ENCODE results near the gene PEAK1.

The PEAK1 gene

DNA sequence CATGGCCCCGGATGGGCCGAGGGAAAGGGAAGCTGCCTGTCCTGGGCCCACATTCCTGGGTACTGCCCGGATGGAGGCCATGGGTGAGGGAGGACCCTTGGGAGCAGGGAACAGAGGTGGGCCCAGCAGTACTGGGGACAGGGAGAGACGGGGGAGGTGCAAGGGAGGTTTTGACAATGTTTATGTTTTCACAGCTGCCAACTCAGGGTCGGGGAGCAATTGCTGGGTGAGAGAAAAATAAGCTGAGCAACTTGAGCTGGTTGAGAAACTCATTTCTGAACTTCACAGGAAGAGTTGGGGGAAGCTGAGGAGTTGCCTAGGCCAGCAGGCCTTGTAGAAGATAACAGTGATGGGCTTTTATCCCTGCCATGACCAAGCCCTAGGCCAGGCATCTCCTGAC is 337.9 kb downstream of the PEAK1 start:
- no peak for DNase-seq

DNA sequence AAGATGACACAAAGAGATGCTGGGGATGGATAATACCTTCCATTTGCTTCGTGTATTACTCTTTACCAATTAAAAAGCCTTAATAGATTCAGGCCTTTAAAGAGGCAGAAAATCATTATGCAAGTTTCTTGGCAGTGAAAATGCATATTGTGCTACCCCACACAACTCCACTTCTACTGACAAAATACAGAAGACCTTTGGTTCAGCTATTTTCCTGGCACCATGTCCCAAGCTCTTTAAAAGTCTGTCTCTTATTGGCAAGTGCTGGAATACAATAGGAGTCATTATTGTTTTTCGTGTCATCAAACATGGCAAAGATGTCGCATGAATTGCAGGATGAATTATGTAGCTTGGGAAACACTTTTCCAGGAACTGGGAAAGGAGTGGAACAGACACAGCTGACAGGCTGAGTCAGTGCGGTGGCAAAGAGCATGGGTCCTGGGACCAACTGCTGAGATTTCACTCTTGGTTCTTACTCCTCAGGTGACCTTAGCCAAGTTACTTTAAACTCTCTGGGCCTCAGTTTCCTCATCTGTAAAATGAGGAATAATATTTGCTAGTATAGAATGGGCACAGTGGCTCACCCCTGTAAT is 343.5 kb downstream of the PEAK1 start:
- no peak for DNase-seq

DNA sequence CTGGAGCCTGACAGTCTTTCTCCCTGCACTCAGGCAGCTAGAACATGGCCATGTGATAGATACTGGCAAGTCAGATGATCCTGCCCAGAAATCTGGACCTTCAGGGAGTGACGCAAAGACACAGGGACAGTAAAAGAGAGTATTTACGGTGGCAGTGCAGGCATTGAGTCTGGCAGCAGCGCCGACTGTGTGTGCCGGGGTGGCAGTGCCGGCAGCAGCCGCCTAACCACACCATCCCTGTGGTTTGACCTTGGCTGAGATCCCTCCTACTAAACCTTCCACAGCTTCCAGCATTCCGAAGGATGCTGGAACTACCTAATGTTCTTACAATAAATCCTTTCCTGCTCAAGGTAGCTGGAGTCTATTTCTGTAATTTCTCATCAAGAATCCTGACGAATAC is 344.4 kb downstream of the PEAK1 start:
- no peak for DNase-seq

DNA sequence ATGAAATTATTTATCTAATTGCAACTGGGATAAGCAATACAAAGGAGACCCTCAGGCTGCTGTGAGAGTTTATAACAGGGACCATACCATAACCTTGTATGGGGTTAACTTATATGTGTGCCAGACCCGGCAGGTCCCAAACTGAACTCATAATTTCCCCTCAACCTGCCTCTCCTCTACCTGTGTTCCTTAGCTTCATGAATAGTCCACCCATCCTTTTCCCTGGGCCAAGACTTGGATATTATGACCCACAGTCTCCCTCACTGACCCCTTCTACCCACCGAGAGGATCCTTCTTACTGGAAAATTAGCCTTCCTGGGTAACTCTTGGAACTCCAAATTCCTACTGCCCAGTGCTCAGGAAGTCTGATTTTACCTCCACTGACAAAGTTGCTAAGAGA is 345.6 kb downstream of the PEAK1 start:
- DNase-seq = no peak

DNA sequence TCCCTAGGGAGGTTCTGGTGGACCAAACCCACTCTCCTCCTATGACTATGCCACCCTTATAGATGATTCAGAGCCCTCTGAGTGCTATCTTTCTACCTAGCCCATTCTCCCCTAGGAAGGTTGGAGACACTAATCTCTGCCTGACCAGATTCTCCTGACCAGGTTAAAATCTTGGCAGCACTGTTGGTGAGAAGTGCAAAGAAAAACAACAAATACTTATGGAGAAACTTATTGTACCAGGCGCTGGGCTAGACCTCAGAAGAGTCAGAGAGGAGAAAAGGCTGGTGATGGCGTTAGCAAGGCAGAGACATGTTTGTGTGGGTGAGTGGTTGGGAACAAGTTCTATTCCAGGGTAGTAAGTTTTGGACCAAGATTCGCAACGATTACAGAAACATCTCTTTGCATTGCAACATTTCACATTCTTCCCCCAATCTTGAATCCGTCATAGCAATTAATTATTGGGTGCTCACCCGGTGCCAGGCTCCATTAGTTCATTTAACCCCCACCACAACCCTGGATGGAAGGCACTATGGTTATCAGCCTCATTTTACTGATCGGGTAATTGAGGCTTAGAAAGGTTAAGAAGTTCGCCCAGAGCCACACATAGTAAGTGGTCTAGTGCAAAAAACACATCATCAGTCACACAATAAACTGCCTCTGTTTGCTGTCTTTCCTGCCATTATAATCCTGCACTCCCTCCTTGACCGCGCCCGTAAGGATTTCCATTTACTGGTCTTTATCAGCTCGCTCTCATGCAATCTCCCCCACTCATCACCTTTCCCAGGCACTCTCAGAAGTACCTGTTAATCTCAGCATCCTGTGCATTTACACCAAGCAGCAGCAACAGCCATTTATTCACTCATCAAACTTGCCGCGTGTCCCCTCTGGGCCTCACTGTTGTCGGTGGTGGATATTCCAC is 348.3 kb downstream of the PEAK1 start:
- no peak for DNase-seq

DNA sequence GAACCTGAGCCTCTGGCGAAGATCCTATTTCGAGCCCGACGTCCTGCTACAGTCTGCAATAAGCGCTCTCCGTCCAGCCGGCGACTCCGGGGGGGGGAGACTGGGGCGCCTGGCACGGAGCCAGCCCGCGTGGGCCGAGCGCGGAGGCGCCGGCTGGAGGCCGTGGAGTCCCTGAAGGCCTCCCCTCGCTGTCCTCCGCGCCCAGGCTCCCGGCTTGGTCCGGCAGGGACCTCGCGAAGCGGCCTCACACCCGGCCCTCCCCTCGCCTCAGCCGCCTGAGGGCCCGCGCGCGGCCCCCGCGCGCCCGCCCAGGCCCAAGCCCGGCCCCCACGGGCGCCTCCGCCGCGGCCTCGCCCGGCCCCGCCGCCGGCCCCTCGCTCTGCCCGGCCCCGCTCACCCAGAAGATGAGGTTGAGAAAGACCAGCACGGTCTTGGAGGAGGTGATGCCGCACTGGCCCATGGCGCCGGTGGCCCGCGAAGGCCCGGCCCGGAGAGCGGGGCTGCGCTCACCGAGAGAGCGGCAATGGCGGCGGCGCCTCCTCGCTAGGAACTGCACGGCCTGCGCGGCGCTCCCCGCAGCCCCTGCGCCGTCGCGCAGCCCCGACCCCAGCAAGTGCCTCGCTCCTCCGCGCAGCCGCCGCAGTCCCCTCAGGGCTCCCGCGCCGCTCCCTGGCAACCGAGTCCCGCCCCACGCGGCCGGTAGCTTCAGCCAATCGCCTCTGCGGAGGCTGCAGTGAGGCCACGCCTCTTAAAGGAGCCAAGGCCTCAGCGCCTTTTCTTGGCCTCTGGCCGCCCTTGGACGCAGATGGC is 349.2 kb downstream of the PEAK1 start, which contains the start of gene TSPAN3:
TSS of gene TSPAN3 (minus strand) at position 615 of the 810 bp plus-strand sequence. CDS start at position 460, 155 bp downstream.
- DNase-seq = peak; percentile 86

DNA sequence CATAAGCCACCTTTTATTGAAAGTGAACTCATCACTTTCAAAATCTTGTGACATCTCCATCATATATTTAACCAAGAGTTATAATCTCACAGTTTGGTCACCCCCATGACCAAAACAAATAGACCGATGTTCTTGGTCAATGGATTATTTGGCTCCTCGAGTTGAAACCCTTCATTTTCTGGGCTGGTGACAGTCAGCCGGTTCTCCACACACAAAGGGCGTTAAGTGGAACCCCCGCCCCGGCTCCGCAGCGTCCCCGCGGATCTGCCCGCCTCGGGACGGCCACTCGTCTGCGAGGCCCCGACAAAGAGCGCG is 349.8 kb downstream of the PEAK1 start:
- DNase-seq = no peak

DNA sequence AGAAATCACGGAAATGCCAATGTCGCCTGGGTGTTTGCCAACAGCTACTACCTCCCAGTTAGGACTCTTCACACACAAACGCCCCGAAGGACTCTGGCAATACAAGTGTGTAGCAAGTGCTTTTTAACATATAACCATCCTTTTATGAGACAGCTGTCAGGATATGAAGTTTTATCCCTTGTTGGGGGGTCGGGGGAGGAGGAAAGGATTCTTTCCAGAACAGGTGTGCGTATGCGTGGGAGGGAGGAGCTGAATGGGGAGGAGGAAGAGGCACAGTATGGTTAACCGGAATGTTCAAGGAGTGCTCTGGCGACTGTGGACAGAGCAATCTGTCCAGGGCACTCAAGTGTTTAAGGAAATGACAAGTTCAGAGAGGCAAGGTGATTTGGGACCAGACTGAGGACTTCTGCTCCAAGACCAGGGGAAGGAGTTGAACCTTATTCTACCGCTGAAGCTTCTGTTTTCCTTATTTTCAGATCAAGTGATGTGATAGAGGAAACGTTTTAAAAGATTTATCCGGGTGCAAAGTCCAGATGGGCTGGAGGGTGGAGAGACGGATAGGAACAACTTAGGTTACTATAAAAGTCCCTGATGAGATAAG is 350.3 kb downstream of the PEAK1 start:
- no peak for DNase-seq

DNA sequence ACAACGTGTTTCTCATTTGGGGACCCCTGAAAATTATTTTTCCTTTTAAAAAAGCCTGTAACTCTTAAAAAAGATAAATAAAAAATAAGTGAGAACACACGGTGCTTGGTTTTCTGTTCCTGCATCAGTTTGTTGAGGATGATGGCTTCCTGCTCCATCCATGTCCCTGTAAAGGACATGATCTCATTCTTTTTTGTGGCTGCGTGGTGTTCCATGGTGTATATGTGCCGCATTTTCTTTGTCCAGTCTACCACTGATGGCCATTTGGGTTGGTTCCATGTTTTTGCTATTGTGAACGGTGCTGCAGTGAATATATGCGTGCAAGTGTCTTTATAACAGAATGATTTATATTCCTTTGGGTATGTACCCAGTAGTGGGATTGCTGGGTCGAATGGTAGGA is 351.3 kb downstream of the PEAK1 start:
- DNase-seq = no peak

DNA sequence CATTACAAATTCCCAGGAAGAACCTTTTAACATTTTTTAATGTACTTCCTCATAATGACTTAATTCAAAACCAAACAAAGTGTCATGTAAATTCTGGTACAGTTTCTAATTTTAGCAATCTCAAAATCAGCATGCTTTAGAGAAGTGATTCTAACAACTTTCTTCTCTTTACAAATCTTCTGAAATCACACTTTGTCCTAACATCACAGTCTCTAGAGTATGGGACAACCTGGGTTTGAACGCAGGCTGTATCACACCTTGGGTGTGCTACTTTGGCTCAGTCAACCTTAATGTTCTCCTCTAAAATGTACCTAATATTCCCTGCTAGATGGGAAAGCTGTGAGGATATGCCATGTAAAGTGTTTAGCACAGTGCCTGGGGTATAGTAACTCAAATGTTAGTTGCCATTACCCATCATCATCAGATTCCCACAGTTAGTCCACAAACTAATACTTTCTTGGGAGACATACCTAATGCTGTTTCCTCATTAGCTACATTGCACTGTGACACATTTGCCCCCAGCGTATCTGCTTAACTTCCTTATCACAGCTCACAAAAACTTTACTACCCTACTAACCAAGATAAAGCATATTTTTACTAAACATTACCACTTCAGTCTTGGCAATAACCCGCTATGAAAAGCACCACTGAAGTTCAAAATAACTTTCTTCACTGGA is 352.1 kb downstream of the PEAK1 start:
- peak; percentile 75 for DNase-seq

DNA sequence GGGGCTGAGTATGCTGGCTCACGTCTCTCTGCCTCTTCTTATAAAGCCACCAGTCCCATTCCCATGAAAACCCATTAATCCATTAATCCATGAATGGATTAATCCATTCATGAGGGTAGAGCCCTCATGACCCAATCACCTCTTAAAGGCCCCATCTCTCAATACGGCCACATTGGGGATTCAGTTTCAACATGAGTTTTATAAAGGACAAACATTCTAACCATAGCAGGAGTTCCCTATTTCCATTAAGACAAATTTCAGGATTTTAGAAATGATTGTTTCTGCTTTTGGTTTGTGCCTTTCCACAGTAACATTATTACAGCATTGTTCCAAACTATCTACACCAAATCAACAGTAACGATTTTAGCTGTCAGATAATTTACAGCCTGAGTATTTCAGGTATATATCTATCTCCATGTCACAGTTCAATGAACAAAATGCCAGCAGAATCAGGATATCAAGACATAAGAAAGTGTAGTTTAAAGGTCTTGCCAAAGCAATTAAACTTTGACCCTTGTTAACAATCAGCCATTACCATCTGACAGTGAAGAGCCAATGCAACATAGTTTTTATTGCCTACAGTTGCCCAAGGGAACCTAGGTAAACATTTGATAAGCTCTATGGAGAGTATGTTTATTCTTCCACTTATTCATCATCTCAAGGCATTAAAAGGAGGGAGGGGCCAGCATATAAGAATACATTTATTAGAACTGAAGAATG is 352.8 kb downstream of the PEAK1 start:
- DNase-seq = peak; percentile 17

DNA sequence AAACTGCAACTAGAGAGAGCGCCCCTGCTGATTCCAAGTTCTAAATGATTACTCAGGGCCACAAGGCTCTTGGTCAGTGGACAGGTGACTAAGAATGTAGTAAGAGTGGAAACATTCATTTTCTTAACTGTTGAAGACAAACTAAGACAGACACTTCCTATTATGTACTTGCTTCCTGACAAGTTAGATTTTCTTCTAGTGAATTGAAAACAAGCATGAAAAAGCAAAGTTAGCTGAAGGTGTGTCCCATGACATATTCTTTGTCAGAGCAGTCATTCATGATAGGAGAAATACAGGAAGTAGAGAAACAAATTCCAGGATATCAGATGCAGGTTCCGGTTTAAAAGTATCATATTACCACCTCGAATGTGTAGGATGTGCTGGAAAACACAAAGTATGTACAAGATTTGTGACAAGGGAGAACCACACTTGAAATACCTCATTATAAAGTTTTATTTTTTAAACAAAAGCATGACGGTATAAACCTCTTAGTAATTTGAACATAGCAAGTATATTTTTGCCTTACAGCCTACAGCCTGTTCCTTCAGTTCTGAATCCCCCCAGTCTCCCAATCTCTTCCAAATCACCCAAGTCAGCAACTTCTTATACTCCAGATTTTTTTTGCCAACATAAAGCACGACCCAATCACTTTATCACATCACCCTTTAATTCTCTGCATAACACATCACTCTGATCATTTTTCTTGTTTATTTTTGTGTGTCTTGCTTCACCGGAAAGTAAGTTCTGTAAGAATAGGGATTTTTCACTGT is 355.2 kb downstream of the PEAK1 start:
- DNase-seq = no peak

DNA sequence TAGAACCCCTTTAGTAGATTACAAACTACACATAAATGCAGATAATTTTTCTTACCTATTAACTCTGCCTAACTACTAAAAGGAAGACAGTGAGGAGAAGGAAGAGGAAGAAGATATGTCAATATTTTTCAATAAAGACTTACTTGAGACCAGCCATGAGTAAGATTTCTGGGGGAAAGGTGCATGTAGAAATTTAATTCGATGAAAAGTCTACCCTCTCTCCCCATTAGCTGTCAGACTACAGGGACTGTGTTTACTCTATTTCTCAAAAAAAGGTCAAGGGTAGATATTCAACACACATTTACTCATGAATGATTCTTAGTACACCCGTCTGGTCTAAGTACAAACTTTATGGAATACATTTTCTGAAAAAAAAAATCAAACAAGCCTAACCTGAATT is 355.8 kb downstream of the PEAK1 start:
- DNase-seq = no peak

DNA sequence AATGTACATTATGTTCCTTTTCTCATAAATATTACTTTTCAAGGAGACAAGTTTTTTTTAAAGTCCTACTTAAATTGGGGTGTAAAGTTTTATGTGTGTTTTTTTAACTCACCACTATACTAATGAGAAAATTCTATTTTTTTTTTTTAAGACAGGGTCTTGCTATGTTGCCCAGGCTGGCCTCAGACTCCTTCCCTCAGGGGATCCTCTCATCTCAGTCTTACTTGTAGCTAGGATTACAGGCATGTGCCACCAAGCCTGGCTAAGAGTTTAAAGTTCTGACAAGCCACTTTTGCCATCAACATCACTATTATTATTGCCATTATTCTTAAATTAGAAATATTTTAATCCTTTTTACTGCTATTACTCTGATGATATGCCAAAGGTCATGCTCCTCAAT is 356.7 kb downstream of the PEAK1 start:
- no peak for DNase-seq

DNA sequence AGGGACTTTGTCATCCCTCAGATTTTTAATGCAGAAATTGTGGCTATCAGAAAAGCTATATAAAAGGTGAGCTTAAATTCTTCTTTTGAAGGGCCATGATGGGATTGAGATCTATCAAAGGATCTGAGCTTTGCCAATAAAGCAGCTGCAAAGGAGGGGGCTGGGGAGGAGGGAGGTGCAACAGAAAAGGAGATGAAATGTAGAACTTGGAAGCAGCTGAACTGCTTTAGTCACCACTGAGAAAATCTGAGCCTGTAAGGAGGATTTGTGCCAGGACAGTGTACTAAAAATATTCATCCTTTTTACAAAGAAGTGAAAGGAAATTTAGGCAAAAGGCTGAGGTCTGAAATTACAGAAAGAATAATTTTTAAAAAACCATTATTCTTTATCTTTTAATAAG is 359.4 kb downstream of the PEAK1 start:
- DNase-seq = no peak

DNA sequence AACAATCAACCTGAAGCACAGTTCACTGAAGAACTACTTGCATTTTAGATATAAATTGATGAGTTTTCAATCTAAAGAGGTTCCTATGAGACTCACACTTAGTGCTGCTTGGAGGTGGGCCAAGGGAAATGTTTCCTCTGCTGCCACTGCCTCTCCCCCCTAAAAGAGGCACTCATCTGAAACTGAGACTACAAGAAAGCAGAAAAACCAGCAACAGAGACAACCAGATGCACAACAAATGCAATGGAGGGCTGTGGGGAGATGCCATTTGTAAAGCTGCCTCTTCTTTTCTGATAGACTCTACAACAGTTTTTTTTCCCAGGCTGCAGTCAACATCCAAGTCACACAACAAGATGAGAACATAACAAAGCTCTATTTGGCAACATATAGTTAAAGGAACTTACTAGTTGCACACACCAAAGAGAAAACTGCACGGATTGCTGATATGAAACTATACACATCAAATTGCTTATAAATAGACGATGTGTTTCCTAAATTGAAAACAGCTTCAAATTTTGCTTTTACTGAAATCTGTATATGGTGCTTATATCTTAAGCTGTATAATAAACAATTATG is 360.0 kb downstream of the PEAK1 start:
- DNase-seq = peak; percentile 13

DNA sequence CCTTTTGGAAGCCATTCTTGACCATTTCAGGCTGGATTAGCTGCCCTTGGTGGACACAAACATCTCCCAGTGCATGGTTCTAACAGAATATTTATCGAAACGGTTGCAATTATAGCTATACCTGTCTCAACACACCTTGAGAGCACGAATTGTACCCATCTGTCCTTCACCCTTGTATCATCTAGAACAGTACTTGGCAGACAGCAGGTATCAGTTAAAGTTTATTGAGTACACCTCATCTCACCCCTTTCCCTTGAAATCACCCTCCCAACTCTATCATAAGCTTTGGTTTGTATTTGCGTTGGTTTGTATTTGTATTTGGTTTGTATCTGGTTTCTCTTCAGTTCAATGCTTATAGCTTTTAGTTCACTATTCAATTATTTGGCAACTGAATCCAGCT is 361.4 kb downstream of the PEAK1 start:
- no peak for DNase-seq

DNA sequence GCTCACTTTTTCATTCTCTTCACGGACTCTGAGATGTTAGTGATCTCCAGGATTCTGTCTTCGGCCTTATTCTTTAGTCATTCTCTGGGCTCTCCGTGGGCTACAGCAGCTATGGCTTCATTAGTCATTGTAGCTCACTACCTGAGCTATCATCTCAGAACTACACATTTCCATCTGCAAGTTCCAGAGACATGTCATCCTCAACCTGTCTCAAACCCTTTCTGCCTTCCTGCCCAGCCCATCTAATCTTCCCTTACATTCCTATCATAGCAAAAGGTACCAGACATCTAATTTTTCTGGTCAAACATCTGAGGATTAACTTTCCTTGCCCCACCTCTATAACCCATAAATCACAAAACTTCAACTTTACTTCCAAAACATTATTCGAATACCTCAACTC is 362.2 kb downstream of the PEAK1 start:
- no peak for DNase-seq

DNA sequence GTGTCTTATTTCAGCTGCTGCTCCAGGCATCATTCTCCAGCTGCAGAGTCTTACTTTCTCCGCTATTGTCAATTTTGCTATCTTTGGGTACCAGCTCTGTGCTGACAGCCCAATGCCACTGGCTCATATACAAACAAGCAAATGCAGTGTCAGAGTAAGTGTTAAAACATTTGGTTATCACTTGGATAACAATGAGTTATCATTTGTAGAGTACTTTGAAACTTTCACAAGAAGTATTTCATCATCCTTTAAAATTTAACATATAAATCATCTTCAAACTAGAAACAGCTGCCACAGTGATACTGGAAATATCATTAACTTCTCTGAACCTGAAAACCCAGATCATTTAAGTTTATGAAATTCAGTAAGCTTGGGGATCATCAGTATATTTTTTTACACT is 362.8 kb downstream of the PEAK1 start:
- DNase-seq = peak; percentile 36

DNA sequence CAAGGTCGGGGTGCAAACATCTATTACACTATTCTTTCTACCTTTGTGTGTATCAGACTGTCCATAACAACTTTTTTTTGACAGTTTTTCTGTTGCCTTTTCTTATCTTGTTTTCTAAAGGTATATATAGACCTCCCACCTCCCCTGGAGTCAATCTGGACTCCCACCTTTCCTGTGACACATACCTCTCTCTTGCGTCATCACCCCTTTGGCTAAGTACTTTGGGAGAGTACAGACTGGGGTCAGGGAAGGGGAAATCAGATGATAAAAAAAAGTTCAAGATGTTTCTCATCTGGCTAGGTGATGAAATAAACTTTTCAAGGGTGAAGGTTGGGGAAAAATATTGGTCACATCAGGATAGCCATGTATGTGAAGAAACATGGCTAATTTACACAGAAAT is 366.2 kb downstream of the PEAK1 start:
- DNase-seq = no peak

DNA sequence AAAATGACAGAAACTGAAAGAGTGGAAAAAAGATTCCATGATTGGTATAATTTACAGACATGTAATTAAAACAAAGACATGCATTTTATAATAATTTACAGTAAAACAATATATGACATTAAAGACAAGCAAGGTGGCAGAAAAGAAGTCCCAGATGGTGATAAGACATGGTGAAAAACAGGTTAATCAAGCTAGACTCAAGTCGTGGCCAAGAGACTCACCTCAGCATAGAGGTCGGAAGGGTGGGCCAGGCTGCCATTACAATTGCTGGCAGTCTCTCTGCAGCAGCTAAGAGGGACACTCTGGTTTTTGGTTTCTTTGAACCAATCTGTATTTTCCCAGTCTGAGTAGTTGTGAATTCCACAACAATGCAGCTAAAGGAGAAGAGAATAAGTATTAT is 367.3 kb downstream of the PEAK1 start:
- DNase-seq = no peak
